BE2C (cell line): Measurements from ENCODE around the gene INPP4B. TPM values are rescaled to one million over a fixed set of nuclear protein-coding genes. Genes with fewer than 3 reads are reported as not detected.

Source experiments
- DNase-seq: peaks from one replicate; pipeline ENCODE4 v3.0.0-alpha.2; 2020
- H3K27me3 ChIP-seq: fragments of 250-450 bp; sonication (Bioruptor Pico); 2 replicates; pipeline ENCODE4 v1.5.1; 2020; ENCODE audit warnings: mild to moderate bottlenecking
- H3K36me3 ChIP-seq: fragments of 250-450 bp; sonication (Bioruptor Pico); 2 replicates; pipeline ENCODE4 v1.5.1; 2020; ENCODE audit warnings: mild to moderate bottlenecking
- H3K4me1 ChIP-seq: fragments of 250-450 bp; sonication (Bioruptor Pico); 2 replicates; pipeline ENCODE4 v1.5.1; 2020
- H3K4me3 ChIP-seq: 2 replicates; pipeline ENCODE4 v1.5.1; 2011; ENCODE audit warnings: low read depth, low read length
- H3K9me3 ChIP-seq: fragments of 250-450 bp; sonication (Bioruptor Pico); 2 replicates; pipeline ENCODE4 v1.5.1; 2020
- polyA plus RNA-seq: library from polyadenylated mRNA; unstranded; fragments of >200 nt; gene quantifications from one replicate; pipeline ENCODE4 v1.2.1, GENCODE V29; 2012; ENCODE audit warnings: low read depth, missing spikeins; ENCODE audit not compliant: insufficient read length, insufficient read depth
- TF ChIP-seq, protein P1 (sequence below): IDR thresholded peaks from 2 replicates; pipeline ENCODE4 v1.5.1; 2012; ENCODE audit warnings: mild to moderate bottlenecking, low read depth, low read length

INPP4B gene
- polyA plus RNA-seq = 0.97 TPM

DNA sequence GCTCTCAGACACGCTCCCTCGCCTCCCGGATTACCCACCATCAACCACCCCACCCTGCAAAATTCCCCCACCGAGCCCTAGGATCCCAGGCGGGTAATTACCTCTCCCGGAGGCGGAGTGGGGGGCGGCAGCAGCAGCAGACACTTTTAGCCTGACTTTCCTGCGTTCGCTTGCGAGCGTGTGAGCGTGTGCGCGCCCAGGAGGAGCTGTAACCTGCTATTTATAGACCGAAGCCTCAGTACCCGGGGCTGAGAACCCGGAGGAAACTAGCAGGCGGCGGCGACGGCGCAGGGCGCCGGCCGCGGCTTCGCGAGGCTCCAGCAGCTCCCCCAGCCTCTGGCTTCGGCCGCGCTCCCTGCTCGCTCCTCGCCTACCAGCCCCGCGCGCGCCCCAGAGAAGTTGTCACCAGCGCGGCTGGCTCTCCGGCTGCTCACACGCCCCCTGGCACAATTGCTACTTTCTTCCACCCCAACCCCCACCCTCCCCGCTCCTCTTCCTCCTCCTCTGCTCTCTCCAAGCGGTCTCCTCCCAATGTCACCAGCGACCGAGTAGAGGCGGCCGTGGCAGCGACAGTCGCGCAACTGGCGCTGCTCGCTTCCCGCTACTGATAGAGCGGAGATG is at the start of gene INPP4B:
Gene INPP4B, minus strand, starts transcription at position 194 of the 621 bp plus-strand sequence.
- H3K4me3 ChIP-seq = peak within 1 kb of the TSS; percentile 73
- DNase-seq = peak; percentile 57
- TF ChIP-seq, protein P1, sequence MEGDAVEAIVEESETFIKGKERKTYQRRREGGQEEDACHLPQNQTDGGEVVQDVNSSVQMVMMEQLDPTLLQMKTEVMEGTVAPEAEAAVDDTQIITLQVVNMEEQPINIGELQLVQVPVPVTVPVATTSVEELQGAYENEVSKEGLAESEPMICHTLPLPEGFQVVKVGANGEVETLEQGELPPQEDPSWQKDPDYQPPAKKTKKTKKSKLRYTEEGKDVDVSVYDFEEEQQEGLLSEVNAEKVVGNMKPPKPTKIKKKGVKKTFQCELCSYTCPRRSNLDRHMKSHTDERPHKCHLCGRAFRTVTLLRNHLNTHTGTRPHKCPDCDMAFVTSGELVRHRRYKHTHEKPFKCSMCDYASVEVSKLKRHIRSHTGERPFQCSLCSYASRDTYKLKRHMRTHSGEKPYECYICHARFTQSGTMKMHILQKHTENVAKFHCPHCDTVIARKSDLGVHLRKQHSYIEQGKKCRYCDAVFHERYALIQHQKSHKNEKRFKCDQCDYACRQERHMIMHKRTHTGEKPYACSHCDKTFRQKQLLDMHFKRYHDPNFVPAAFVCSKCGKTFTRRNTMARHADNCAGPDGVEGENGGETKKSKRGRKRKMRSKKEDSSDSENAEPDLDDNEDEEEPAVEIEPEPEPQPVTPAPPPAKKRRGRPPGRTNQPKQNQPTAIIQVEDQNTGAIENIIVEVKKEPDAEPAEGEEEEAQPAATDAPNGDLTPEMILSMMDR = no peak
- H3K4me1 ChIP-seq = no peaks in the 10 kb centered on the region; the same call in 1 of the 2 replicates
- peaks cover 23% of the 10 kb centered on the region for H3K27me3 ChIP-seq
- no peaks in the 10 kb centered on the region for H3K9me3 ChIP-seq
- no peaks in the 10 kb centered on the region for H3K36me3 ChIP-seq

DNA sequence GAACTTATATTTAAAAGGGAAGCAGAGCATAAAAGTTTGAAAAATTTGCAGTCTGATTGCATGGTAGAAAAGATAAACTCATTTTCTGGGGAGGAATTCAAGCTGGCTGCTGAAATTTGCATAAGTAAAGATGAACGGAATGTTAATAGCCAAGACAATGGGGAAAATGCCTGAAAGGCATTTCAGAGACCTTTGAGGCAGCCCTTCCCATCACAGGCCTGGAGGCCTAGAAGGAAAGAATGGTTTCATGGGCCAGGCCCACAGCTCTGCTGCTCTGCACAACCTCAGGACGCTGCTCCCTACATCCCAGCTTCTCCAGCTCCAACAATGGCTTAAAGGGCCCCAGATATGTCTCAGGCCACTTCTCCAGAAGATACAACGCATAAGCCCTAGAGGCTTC is 46.9 kb upstream of the INPP4B start:
- Histone ChIP-seq H3K36me3 (no peaks in the 10 kb centered on the region), H3K9me3 (no peaks in the 10 kb centered on the region), H3K4me3 (no peak overlapping the region), H3K4me1 (no peaks in the 10 kb centered on the region), H3K27me3 (no peaks in the 10 kb centered on the region)
- no peak for DNase-seq
- TF ChIP-seq, protein P1 = no peak

DNA sequence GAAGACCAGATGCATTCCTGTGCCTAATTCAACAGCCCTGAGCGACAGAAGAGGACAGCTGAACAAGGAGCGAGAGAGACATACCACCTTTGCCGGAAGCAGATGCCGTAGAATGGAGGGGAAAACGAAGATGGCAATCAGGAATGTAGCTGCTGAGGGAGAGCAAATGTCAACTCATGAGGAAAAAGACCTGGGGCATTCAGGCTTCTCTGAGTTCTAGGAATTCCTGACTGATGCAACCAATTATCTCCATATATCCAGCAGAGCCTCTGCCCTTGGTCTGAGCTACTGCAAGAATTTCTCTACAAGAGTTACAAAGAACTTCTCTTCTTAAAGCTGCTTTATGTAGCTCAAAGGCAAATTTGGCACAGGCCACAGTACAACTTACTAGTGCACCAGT is 40.5 kb upstream of the INPP4B start:
- TF ChIP-seq, protein P1 = no peak
- no peaks in the 10 kb centered on the region for H3K4me1 ChIP-seq
- no peak overlapping the region for H3K4me3 ChIP-seq
- H3K36me3 ChIP-seq = no peaks in the 10 kb centered on the region
- DNase-seq = no peak
- H3K27me3 ChIP-seq = no peaks in the 10 kb centered on the region
- no peaks in the 10 kb centered on the region for H3K9me3 ChIP-seq

DNA sequence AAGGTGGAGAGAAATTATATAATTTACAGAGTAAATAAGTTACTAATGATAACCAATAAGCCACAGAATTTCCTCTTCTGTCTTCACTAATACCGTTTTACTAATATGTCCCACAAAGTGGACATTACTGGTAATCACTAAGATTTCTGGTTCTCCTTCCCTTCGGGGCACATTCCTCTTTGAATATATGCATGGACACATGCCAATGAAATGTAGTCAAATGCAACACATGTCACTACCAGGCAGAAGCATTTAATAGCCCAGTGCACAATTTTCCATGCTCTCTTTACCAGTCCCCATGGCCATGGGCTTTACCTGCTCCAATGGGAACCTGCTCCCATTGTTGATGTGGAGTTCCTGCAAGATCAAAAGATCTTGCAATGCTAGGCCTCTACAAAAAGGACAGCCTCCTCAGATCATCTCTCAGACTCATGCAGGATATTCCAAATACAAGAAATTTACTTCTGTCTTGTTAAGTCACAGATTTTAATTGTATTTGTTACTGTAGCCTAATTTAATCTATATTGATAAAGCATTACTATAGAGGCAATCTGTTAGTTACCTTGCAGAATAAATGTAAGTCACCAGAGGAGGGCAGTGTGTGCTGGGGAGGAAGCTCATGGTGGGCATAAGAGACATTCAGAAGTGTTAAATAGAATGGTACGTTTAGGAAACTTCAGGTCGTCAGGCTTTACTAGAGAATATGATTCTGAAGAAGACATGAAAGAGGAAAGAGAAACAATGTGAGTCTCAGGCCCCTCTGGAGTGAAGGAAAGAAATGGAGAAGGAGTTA is 37.1 kb upstream of the INPP4B start:
- Histone ChIP-seq H3K9me3 (no peaks in the 10 kb centered on the region), H3K27me3 (no peaks in the 10 kb centered on the region), H3K4me1 (no peaks in the 10 kb centered on the region), H3K4me3 (no peak overlapping the region), H3K36me3 (no peaks in the 10 kb centered on the region)
- DNase-seq = no peak
- TF ChIP-seq, protein P1 = peak; percentile 53

DNA sequence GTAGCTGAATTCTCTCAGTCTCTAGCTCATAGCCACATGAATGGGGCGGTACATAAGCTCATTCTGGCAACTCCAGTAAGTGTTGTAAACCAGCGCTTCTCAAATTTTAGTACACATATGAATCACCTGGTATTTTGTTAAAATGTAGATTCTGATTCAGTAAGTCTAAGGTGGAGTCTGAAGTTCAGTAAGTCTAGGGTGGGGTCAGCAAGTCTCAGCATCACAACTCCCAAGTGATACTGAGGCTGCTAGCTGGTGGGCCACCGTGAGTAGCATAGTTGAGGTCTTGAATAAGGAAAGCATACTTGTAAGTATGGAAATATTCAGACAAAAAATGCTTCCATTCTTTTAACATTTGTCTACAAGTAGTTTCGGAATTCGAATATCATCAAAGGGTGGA is 36.1 kb upstream of the INPP4B start:
- Histone ChIP-seq H3K4me1 (no peaks in the 10 kb centered on the region), H3K36me3 (no peaks in the 10 kb centered on the region), H3K27me3 (no peaks in the 10 kb centered on the region), H3K4me3 (no peak overlapping the region), H3K9me3 (no peaks in the 10 kb centered on the region)
- no peak for DNase-seq
- TF ChIP-seq, protein P1 = no peak

DNA sequence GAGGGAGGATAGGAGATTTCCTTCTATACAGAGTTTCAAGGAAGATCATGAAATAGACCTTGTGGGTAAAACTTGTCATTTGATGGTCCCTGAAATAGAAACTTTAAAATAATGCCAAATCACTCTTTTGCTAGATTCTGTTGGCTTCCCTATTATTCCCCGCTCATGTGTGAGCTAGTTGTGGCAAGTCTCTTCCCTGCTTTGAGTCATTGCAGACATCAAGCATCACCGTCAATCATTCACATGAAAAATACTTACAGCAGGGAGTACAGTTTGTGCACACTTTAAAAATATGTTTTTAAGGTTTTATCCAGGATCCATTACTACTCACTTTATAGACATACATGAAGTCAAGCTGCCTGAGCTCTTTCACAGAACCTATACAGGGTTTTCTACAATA is 35.2 kb upstream of the INPP4B start:
- TF ChIP-seq, protein P1 = no peak
- H3K9me3 ChIP-seq = no peaks in the 10 kb centered on the region
- no peak overlapping the region for H3K4me3 ChIP-seq
- no peaks in the 10 kb centered on the region for H3K27me3 ChIP-seq
- no peaks in the 10 kb centered on the region for H3K4me1 ChIP-seq
- H3K36me3 ChIP-seq = no peaks in the 10 kb centered on the region
- no peak for DNase-seq
